K562 (cell line): ENCODE results near the gene KPTN. TPM values are rescaled to one million over a fixed set of nuclear protein-coding genes. Genes with fewer than 3 reads are reported as not detected.

Source experiments
- CREB1 ChIP-seq, 2 experiments: sonication (generic) in 1 of 2; formaldehyde crosslinking in 1 of 2; IDR thresholded peaks; 2 replicates each; pipeline versions ENCODE4 v1.6.1 to v1.8.0; 2012 to 2022; ENCODE audit warnings: inconsistent platforms in 1 of 2, mild to moderate bottlenecking in 1 of 2, missing genetic modification reagents in 1 of 2, moderate library complexity in 1 of 2
- DPF2 ChIP-seq: fragments of 450-650 bp; IDR thresholded peaks from 2 replicates; pipeline ENCODE4 v1.6.1; 2016
- FOXP1 ChIP-seq: sonication (generic); formaldehyde crosslinking; IDR thresholded peaks from 2 replicates; pipeline ENCODE4 v1.8.0; 2022; ENCODE audit warnings: mild to moderate bottlenecking, missing genetic modification reagents
- ILK ChIP-seq: fragments of 450-650 bp; IDR thresholded peaks from 2 replicates; pipeline ENCODE4 v1.6.1; 2016; ENCODE audit warnings: missing genetic modification characterization, low read depth, mild to moderate bottlenecking, missing compliant biosample characterization, moderate library complexity, borderline replicate concordance
- KDM2B ChIP-seq: fragments of 250-450 bp; sonication (Bioruptor Pico); IDR thresholded peaks from 2 replicates; pipeline ENCODE4 v1.8.0; 2021; ENCODE audit warnings: mild to moderate bottlenecking, moderate library complexity
- KLF1 ChIP-seq: fragments of 450-650 bp; IDR thresholded peaks from 2 replicates; pipeline ENCODE4 v1.6.1; 2016; ENCODE audit warnings: missing genetic modification characterization, missing compliant biosample characterization
- MEF2A ChIP-seq: IDR thresholded peaks from 2 replicates; pipeline ENCODE4 v1.6.1; 2011; ENCODE audit warnings: low read depth, mild to moderate bottlenecking, low read length, moderate library complexity; ENCODE audit not compliant: control insufficient read depth
- MTA1 ChIP-seq: fragments of 450-650 bp; IDR thresholded peaks from 2 replicates; pipeline ENCODE4 v1.6.1; 2017; ENCODE audit warnings: borderline replicate concordance
- MYC ChIP-seq, 2 experiments: fragments of 250-450 bp in 1 of 2; sonication (Bioruptor Pico) in 1 of 2; IDR thresholded peaks; 2 replicates each; pipeline versions ENCODE4 v1.5.1 to v1.6.1; 2012 to 2021; ENCODE audit warnings: low read depth in 2 of 2, borderline replicate concordance in 1 of 2, improper control_type of control experiment in 1 of 2, low read length in 1 of 2, mild to moderate bottlenecking in 1 of 2, moderate library complexity in 1 of 2
- MYNN ChIP-seq, 2 experiments: sonication (generic); formaldehyde crosslinking in 1 of 2; IDR thresholded peaks; 2 replicates each; pipeline versions ENCODE4 v1.5.0 to v1.6.1; 2016 to 2020; ENCODE audit warnings: antibody characterized with exemption in 1 of 2, missing genetic modification reagents in 1 of 2
- RCOR1 ChIP-seq, 2 experiments: IDR thresholded peaks; 2 replicates each; pipeline ENCODE4 v1.6.1; 2012; ENCODE audit warnings: low read depth in 2 of 2, low read length in 2 of 2, borderline replicate concordance in 1 of 2, improper control_type of control experiment in 1 of 2
- SMC3 ChIP-seq: conservative IDR thresholded peaks from 2 replicates; pipeline ENCODE4 v1.6.1; 2011; ENCODE audit warnings: low read depth, low read length, improper control_type of control experiment; ENCODE audit not compliant: insufficient read depth
- ZNF717 ChIP-seq: fragments of 250-450 bp; sonication (Bioruptor Pico); IDR thresholded peaks from 2 replicates; pipeline ENCODE4 v1.5.0; 2021
- polyA plus RNA-seq, 8 experiments: library from polyadenylated mRNA; depleted of rRNA in 4 of 8; stranded (reverse) in 5 of 8; unstranded in 3 of 8; fragments of >200 nt; fragmentation: Nextera tagmentation in 2 of 8; fragmentation: Illumina TruSeq in 1 of 8; extraction: Ambion mirVana in 2 of 8; extraction: Trizol in 1 of 8; gene quantifications; 2 replicates each; pipeline versions ENCODE4 v1.2.1 to v1.2.3, GENCODE V29; 2011 to 2014; ENCODE audit warnings: inconsistent platforms in 1 of 8, missing spikeins in 1 of 8
- total RNA-seq, 7 experiments: library from RNA; depleted of rRNA in 6 of 7; stranded (reverse); fragments of >200 nt in 6 of 7; fragmentation: Illumina TruSeq in 2 of 7; extraction: Trizol in 2 of 7; gene quantifications; 2 replicates each; pipeline versions ENCODE4 v1.2.1 to v1.2.3, GENCODE V29; 2011 to 2021; ENCODE audit warnings: low replicate concordance in 1 of 7
- TF ChIP-seq, protein P1 (sequence below): sonication (generic); formaldehyde crosslinking; IDR thresholded peaks from 2 replicates; pipeline ENCODE4 v1.8.0; 2022; ENCODE audit warnings: missing genetic modification reagents, mild to moderate bottlenecking, borderline replicate concordance
- TF ChIP-seq, protein P2 (sequence below): IDR thresholded peaks from 3 replicates; pipeline ENCODE4 v1.6.1; 2011; ENCODE audit warnings: borderline replicate concordance, mild to moderate bottlenecking; ENCODE audit not compliant: insufficient read length, insufficient read depth
- TF ChIP-seq, protein P3 (sequence below): sonication (generic); formaldehyde crosslinking; IDR thresholded peaks from 2 replicates; pipeline ENCODE4 v1.8.1; 2023; ENCODE audit warnings: missing genetic modification reagents, mild to moderate bottlenecking, borderline replicate concordance
- TF ChIP-seq, protein P4 (sequence below): IDR thresholded peaks from 2 replicates; pipeline ENCODE4 v1.6.1; 2014; ENCODE audit warnings: antibody characterized with exemption

The KPTN gene
- total and polyA plus RNA-seq, 9 of the 15 experiments (the other 6 are each of a cell fraction or from before 2014, with no cell fraction given) = 0.56 to 18.2 (median 8.5) TPM

GRCh38 chr19:47483800-47484690 is at the start of gene KPTN (continued):
- TF ChIP-seq, protein P1, sequence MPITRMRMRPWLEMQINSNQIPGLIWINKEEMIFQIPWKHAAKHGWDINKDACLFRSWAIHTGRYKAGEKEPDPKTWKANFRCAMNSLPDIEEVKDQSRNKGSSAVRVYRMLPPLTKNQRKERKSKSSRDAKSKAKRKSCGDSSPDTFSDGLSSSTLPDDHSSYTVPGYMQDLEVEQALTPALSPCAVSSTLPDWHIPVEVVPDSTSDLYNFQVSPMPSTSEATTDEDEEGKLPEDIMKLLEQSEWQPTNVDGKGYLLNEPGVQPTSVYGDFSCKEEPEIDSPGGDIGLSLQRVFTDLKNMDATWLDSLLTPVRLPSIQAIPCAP = no peak
- TF ChIP-seq, protein P2, sequence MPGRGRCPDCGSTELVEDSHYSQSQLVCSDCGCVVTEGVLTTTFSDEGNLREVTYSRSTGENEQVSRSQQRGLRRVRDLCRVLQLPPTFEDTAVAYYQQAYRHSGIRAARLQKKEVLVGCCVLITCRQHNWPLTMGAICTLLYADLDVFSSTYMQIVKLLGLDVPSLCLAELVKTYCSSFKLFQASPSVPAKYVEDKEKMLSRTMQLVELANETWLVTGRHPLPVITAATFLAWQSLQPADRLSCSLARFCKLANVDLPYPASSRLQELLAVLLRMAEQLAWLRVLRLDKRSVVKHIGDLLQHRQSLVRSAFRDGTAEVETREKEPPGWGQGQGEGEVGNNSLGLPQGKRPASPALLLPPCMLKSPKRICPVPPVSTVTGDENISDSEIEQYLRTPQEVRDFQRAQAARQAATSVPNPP = no peak
- TF ChIP-seq, protein P3, sequence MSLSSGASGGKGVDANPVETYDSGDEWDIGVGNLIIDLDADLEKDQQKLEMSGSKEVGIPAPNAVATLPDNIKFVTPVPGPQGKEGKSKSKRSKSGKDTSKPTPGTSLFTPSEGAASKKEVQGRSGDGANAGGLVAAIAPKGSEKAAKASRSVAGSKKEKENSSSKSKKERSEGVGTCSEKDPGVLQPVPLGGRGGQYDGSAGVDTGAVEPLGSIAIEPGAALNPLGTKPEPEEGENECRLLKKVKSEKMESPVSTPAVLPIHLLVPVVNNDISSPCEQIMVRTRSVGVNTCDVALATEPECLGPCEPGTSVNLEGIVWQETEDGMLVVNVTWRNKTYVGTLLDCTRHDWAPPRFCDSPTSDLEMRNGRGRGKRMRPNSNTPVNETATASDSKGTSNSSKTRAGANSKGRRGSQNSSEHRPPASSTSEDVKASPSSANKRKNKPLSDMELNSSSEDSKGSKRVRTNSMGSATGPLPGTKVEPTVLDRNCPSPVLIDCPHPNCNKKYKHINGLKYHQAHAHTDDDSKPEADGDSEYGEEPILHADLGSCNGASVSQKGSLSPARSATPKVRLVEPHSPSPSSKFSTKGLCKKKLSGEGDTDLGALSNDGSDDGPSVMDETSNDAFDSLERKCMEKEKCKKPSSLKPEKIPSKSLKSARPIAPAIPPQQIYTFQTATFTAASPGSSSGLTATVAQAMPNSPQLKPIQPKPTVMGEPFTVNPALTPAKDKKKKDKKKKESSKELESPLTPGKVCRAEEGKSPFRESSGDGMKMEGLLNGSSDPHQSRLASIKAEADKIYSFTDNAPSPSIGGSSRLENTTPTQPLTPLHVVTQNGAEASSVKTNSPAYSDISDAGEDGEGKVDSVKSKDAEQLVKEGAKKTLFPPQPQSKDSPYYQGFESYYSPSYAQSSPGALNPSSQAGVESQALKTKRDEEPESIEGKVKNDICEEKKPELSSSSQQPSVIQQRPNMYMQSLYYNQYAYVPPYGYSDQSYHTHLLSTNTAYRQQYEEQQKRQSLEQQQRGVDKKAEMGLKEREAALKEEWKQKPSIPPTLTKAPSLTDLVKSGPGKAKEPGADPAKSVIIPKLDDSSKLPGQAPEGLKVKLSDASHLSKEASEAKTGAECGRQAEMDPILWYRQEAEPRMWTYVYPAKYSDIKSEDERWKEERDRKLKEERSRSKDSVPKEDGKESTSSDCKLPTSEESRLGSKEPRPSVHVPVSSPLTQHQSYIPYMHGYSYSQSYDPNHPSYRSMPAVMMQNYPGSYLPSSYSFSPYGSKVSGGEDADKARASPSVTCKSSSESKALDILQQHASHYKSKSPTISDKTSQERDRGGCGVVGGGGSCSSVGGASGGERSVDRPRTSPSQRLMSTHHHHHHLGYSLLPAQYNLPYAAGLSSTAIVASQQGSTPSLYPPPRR (CRISPR knock-in tag) = no peak
- TF ChIP-seq ZNF717 (CRISPR knock-in tag) = no peak
- TF ChIP-seq, protein P4, sequence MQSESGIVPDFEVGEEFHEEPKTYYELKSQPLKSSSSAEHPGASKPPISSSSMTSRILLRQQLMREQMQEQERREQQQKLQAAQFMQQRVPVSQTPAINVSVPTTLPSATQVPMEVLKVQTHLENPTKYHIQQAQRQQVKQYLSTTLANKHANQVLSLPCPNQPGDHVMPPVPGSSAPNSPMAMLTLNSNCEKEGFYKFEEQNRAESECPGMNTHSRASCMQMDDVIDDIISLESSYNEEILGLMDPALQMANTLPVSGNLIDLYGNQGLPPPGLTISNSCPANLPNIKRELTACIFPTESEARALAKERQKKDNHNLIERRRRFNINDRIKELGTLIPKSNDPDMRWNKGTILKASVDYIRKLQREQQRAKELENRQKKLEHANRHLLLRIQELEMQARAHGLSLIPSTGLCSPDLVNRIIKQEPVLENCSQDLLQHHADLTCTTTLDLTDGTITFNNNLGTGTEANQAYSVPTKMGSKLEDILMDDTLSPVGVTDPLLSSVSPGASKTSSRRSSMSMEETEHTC = no peak
- TF ChIP-seq MTA1 = peak; percentile 100
- 0 out of 2 replicates have a peak, but pooled peaks have one; percentile 28 for TF ChIP-seq DPF2
- TF ChIP-seq RCOR1 (IDR thresholded peaks at IDR 0.05; ENCODE audit: borderline replicate concordance in 1 of 2, low read depth in 2 of 2, low read length in 2 of 2) = peak in 1 of 2 experiments; percentile 71; a peak in 2 of 4 replicates
- TF ChIP-seq MEF2A = no peak
- TF ChIP-seq ILK (tag) = no peak
- no peak for TF ChIP-seq MYNN (IDR thresholded peaks at IDR 0.05)
- TF ChIP-seq MYNN (CRISPR knock-in tag; IDR thresholded peaks at IDR 0.05) = no peak
- peak; percentile 45; the same call in 1 of the 2 replicates for TF ChIP-seq FOXP1 (CRISPR knock-in tag)
- TF ChIP-seq MYC (IDR thresholded peaks at IDR 0.05; ENCODE audit: low read depth, low read length) = peak; percentile 63; the same call in 1 of the 2 replicates
- TF ChIP-seq MYC (CRISPR knock-in tag; IDR thresholded peaks at IDR 0.05; ENCODE audit: borderline replicate concordance, low read depth) = no peak
- TF ChIP-seq KDM2B (CRISPR knock-in tag) = no peak
- TF ChIP-seq SMC3 = peak; percentile 56
- TF ChIP-seq CREB1 (IDR thresholded peaks at IDR 0.05) = peak; percentile 99
- TF ChIP-seq CREB1 (CRISPR knock-in tag; IDR thresholded peaks at IDR 0.05) = peak; percentile 100
- TF ChIP-seq KLF1 (tag) = 0 out of 2 replicates have a peak, but pooled peaks have one; percentile 14
